AG09309 (cell line): Measurements from ENCODE around the gene ADAMTSL5.
A peak's percentile ranks its signal among the peaks of the same experiment; 100 is the strongest.

Source experiments
- DNase-seq: peaks from one replicate; pipeline ENCODE4 v3.0.0-alpha.2; 2010; ENCODE audit warnings: low read depth
- H3K4me3 ChIP-seq: 2 replicates; pipeline ENCODE4 v1.5.1; 2011; ENCODE audit warnings: mild to moderate bottlenecking, low read depth, low read length, moderate library complexity; ENCODE audit not compliant: control insufficient read depth
- CTCF ChIP-seq: IDR thresholded peaks from 2 replicates; pipeline ENCODE4 v1.5.1; 2011; ENCODE audit warnings: mild to moderate bottlenecking, low read depth, low read length, inconsistent platforms; ENCODE audit not compliant: insufficient read depth, control insufficient read depth; ENCODE audit errors: missing control alignments

Gene ADAMTSL5

GRCh38 chr19:1471515-1472160 lies 41.2 kb downstream of the ADAMTSL5 start:
- TF ChIP-seq CTCF = peak; percentile 16
- no peak overlapping the region for H3K4me3 ChIP-seq
- no peak for DNase-seq

GRCh38 chr19:1471010-1471514 lies 41.8 kb downstream of the ADAMTSL5 start:
- no peak for TF ChIP-seq CTCF
- no peak for DNase-seq
- H3K4me3 ChIP-seq = peak overlapping the region; percentile 40

GRCh38 chr19:1470305-1471009 lies 42.4 kb downstream of the ADAMTSL5 start:
- no peak for DNase-seq
- no peak for TF ChIP-seq CTCF
- peak overlapping the region; percentile 40 for H3K4me3 ChIP-seq

GRCh38 chr19:1470055-1470304 lies 42.8 kb downstream of the ADAMTSL5 start:
- DNase-seq = no peak
- no peak for TF ChIP-seq CTCF
- peak overlapping the region; percentile 40 for H3K4me3 ChIP-seq

DNA sequence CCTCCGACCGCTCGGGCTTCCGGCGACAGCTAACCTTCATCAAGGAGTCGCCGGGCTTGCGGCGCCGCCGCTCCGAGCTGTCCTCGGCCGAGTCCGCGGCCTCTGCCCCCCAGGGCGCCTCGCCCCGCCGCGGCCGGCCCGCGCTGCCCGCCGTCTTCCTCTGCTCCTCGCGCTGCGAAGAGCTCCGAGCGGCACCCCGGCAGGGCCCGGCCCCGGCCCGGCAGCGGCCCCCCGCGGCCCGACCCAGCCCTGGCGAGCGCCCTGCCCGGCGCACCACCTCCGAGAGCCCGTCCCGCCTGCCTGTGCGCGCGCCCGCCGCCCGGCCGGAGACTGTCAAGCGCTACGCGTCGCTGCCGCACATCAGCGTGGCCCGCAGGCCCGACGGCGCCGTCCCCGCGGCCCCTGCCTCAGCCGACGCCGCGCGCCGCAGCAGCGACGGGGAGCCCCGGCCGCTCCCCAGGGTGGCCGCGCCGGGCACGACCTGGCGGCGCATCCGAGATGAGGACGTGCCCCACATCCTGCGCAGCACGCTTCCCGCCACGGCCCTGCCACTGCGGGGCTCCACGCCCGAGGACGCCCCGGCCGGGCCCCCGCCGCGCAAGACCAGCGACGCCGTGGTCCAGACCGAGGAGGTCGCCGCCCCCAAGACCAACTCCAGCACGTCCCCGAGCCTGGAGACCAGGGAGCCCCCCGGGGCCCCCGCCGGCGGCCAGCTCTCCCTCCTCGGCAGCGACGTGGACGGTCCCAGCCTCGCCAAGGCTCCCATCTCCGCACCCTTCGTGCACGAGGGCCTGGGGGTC lies 43.4 kb downstream of the ADAMTSL5 start:
- peak overlapping the region; percentile 40 for H3K4me3 ChIP-seq
- no peak for TF ChIP-seq CTCF
- no peak for DNase-seq

DNA sequence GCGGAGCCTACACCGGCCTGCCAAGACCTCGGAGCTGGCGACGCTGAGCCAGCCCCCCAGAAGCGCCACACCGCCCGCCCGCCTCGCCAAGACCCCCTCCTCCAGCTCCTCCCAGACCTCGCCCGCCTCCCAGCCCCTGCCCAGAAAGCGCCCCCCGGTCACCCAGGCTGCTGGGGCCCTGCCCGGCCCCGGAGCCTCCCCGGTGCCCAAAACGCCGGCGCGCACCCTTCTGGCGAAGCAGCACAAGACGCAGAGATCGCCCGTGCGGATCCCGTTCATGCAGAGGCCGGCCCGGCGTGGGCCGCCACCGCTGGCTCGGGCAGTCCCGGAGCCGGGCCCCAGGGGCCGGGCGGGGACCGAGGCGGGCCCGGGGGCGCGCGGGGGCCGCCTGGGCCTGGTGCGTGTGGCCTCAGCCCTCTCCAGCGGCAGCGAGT lies 44.0 kb downstream of the ADAMTSL5 start:
- DNase-seq = no peak
- no peak for TF ChIP-seq CTCF
- H3K4me3 ChIP-seq = peak overlapping the region; percentile 18
